GM12865 (cell line): ENCODE measurements around the gene BCL2A1.

Source experiments
- DNase-seq: peaks from one replicate; pipeline ENCODE4 v3.0.0; 2010; ENCODE audit warnings: low read depth
- H3K4me3 ChIP-seq: 2 replicates; pipeline ENCODE4 v1.5.1; 2011; ENCODE audit warnings: mild to moderate bottlenecking, low read depth, low read length, control low read depth
- TF ChIP-seq, protein P1 (sequence below): IDR thresholded peaks from 2 replicates; pipeline ENCODE4 v1.5.1; 2011; ENCODE audit warnings: low read length, control low read depth, low read depth, inconsistent platforms; ENCODE audit not compliant: insufficient read depth; ENCODE audit errors: missing control alignments

BCL2A1 gene

DNA sequence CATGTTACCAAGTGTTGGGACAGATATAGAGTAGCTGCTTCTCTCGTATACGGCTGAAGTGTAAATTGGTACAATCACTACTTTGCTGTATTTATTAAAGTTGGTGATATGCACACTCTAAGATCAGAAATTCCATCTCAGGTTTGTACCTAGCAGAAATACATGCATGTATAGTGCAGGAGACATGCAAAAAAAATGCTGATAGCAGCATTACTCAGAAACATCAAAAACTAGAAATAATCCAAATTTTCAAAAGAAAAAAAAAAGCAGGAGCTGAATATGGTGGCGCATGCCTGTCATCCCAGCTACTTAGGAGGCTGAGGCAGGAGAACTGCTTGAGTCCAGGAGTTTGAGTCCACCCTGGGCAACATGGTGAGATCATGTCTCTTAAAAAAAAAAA lies 31.3 kb upstream of the BCL2A1 start:
- no peak overlapping the region for H3K4me3 ChIP-seq
- no peak for DNase-seq
- TF ChIP-seq, protein P1, sequence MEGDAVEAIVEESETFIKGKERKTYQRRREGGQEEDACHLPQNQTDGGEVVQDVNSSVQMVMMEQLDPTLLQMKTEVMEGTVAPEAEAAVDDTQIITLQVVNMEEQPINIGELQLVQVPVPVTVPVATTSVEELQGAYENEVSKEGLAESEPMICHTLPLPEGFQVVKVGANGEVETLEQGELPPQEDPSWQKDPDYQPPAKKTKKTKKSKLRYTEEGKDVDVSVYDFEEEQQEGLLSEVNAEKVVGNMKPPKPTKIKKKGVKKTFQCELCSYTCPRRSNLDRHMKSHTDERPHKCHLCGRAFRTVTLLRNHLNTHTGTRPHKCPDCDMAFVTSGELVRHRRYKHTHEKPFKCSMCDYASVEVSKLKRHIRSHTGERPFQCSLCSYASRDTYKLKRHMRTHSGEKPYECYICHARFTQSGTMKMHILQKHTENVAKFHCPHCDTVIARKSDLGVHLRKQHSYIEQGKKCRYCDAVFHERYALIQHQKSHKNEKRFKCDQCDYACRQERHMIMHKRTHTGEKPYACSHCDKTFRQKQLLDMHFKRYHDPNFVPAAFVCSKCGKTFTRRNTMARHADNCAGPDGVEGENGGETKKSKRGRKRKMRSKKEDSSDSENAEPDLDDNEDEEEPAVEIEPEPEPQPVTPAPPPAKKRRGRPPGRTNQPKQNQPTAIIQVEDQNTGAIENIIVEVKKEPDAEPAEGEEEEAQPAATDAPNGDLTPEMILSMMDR = no peak

DNA sequence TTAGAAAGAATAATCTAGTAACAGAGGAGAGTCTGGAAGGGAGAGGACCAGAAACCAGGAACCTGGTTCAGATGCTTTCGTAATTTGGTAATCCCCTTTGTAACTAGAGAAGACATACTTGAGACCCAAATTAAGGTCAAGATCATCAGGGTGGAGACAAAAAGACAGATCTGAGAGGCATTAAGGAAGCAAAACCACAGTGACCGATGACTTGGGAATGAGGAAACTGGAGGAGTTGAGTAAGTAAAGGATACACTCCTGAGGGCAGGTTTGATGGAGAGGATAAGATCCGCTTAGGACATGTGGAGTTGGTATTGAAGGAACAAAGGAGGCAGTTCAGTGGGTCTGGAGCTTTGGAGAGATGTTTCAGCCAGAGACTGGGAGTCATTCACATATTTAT lies 23.6 kb upstream of the BCL2A1 start:
- no peak for DNase-seq
- TF ChIP-seq, protein P1 = no peak
- no peak overlapping the region for H3K4me3 ChIP-seq

DNA sequence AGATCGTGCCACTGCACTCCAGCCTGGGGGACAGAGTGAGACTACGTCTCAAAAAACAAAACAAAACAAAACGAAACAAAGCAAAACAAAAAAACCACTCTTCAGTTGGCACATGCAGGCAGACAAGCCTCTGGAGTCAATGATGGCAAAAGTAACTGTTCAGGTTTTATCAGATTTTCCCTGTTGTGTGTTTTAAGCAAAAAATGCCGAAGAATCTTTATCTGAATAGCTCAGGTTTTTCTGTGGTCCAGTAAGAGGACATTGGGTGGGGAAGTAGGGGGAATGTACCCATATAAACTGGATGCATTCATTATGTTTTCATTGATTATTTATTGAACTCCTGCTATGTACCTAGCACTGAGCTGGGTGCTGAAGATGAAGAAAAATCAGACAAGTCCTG lies 20.8 kb upstream of the BCL2A1 start:
- DNase-seq = no peak
- H3K4me3 ChIP-seq = no peak overlapping the region
- TF ChIP-seq, protein P1 = no peak

DNA sequence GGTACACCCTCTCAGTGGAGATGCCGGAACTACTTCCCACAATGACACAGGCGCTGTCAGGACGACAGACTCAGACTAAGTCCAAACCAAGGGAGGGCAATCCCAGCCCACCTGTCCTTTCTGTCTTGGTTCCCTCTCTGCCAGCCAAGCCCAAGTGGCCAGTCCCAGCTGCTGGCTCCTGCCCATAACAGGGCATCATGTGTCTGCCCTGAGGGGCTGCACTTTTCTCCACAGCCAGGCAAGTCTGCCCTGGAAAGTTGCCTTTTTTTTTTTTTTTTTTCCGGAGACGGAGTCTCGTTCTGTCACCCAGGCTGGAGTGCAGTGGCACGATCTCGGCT lies 20.0 kb upstream of the BCL2A1 start:
- TF ChIP-seq, protein P1 = no peak
- H3K4me3 ChIP-seq = no peak overlapping the region
- DNase-seq = no peak

DNA sequence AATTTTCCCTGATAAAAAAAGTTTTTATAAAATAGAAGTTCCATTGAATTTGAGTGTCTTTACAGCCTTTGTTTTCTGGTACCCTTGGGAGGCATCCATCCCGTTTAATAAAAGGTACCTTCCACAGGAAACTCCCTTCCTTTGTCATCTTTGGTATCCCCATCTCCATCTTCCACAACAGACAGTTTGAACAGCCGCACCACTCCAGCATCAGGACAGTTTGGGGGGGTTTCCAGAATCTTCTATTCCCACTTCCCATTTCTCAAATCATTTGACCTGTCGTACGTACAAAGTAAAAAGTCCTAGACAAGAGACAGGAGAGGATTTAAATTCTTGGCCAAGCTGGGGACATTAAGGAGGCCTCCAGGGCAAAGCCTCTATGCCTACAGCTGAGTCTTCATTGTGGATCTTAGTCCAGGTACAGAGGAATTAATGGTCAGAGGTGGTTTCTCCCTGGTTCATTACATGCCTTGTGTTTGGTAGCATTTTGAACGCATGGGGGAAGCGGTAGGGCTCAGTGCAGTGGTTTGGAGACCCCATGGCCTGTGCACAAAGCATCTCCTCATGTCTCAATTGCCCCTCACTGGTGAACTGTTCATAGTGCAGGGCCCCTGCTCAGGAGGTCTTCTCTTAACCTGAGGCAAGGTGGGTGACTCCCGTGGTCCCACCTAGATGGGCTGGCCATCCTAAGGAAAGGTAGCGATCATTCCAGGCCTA lies 19.4 kb upstream of the BCL2A1 start:
- no peak for DNase-seq
- no peak overlapping the region for H3K4me3 ChIP-seq
- TF ChIP-seq, protein P1 = no peak

DNA sequence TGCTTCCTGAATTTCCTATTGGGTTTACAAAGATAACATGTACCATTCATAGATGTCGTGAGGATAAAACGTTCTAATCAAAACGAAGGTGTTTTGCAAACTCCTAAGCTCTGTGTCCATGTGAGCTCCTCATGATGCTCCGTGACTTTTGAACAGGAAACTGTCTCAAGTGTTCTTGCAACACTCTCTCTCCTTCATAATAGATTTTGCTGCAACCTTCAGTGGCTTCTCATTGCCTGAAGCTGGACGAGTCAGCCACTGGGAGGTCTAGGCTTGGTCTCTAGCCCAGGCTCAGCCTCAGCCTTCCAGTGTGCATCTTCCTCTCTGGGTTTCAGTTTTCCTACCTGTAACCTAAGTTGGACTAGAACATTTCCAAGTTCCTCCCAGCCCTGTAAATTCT lies 18.7 kb upstream of the BCL2A1 start:
- DNase-seq = no peak
- TF ChIP-seq, protein P1 = no peak
- H3K4me3 ChIP-seq = no peak overlapping the region

DNA sequence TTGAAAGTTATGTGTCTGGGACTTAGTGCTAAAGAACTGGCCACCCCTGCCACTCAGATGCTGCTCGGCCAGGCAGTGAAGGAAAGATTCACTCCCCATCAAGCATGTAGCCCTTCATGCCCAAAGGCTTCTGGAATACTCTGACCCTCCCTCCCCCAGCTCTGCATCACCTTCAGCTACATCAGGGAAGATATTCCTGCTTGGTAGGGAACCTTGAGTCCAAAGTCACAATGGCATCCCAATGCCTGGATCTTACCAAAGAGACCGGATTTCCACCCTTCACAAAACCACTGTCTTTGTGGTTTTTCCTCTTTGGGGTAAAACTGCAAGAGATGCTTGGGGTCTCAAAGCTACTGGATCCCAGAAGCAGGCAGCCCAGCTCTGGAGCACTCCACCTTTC lies 18.2 kb upstream of the BCL2A1 start:
- DNase-seq = no peak
- TF ChIP-seq, protein P1 = no peak
- H3K4me3 ChIP-seq = no peak overlapping the region
